OCI-M2 (cell line): ENCODE data around the gene CBY2.
"Not testable (repeated sequence)": the region's sequence is repeated elsewhere in the genome, so short reads cannot be mapped to it uniquely, and the experiment has no call there.

Source experiments
- DNase-seq: peaks from one replicate; lab custom pipeline; 2025; ENCODE audit not compliant: unreplicated experiment; lab: John Stamatoyannopoulos, UW

Gene CBY2

DNA sequence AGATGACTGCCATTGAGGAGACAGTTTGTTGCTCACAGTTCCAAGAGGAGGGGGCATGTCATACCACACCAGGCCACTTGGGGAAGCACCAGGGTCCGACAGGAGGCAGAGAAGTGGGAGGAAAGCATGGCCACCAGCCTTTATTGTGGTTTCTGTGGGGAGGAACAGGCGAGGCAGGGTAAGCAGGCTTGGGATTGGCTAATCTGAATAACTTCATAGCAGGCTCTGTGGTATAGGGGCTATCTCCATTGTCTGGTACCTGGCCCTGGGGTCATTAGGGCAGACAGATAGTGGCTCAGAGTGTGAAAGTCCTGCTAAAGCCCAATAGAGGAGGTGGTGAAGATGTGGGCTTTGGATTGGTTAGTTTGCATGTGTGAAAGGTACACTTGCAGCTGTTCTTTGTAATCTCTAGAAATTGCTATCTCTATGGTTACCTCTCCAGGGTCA, 35.5 kb downstream of the CBY2 start:
- no peak for DNase-seq

DNA sequence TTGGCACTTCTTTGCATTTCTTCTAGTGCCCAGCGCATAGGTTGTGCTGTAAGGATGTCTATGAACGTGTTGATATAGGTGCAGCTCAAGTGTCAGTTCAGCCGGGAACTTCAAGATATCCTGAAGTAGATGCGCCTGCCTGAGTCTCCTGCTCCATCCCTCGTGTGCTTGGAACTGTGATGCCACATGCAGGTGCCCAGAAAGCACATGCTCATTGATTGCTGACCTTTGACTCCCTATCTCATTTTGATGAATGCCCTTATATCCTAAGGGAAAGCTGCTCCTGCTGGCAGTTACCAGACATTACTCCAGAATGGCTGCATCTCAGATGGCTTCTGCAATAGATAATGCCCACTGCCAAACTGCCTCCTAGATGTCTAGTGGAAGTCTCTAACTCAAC, 40.9 kb downstream of the CBY2 start:
- DNase-seq, result no peak

DNA sequence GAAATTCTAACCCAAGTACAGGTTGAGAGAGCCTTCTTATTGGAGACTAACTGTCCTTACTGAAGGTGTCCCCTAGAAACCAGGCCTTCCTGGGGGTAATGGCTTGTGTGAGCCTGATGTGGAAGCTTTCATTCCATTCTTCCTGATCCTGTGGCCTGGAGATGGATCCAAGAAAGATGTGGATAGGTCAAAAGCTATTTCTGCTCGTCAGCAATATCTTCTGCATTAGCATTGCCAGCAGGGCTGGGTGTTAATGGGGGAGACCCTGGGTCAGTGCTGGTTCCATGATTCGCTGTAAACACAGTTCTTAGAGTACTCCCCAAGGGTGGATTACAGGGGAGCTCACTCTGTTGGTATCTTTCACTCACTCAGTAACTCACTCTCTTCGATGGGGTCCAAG, 42.9 kb downstream of the CBY2 start:
- DNase-seq, result no peak

DNA sequence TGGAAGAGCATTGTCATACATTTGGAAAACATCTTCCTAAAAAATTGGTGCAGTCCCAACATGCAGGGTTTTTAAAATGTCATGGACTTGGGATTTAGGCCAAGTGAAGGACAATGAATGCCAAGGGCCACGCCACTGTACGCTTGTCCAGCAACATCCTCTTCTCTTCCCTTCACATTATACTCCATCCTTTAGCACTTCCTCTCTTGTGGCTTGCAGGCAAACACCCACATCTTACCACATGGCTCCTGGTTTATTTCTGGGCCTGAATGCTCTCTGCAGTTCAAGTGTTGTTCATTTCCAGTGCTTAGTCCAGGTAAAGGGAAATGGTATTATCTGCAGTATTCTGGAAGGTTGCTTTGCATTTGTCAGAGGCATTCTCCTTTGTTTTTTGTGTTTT, 45.0 kb downstream of the CBY2 start:
- DNase-seq, result no peak

DNA sequence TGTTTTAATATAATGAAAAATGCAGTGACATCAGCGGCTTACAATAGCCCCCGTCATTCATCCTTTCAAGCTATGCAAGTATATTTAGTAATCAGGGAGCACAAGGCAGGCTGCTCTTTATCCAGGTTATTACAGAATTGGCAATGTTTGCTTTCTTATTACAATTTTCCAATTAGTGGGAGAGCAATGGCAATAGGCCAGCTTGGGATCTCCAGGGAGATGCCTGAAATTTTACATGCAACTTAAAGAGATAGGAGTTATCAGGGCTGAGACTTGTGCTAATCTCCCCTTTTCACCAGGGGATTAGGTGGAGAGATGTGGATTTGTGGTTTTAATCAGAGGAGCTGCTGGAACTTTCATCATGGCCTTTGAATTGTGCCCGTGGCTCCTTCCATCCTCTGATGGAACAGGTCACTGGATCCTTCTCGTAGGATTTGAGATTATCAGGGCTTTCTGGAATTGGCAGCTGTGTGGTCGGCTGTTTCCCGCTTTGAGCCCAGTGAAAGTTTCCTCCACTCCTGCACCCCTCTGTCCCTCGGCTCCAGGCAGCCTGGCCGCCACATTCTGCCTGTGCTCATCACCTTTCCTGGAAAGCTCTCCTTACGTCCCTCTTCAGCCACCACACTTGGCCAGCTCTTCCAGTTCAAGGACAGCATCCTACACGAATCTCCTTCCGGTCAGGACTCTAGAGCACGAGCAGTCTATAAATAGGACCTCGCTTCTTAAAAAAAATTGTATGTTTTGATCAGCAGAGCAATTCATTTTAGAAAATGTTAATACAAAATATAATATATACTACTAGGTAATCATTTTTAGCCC, 47.0 kb downstream of the CBY2 start:
- no peak for DNase-seq

DNA sequence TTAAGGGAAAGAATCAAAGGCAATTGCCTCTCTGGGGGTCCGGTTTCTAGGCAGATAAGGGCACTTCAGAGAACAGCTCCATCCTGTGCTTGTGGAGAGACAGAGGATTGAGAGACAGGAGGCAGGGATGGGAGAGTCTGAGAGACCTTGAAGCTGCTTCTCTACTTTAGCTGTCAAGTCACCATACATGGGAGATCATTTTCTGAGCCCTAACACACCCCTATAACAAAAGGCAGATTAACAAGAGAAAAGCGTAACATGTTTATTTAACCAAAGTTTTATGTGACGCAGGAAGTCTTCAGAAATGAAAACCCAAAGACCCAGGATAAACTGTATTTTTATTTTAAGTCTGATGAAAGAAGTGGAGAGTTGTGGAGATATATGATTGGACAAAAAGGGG, 48.4 kb downstream of the CBY2 start:
- DNase-seq, result no peak

DNA sequence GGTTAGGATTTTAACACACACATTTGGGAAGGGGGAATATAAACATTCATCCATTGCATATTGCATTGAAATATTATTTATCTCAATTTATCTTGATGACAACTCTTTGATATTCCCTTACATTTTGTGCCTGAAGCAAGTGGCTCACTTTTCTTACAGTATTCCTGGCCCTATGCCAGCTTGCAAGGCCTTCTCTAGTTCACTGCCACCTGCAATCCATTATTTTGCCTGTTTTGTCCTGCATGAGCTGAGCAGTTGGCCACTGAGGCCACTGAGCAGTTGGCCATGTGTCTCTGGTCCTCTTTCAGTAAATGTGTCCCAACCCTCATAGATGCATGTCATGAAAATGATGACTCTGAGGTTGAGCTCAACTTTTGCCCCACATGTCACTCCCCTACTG, 49.8 kb downstream of the CBY2 start:
- no peak for DNase-seq

DNA sequence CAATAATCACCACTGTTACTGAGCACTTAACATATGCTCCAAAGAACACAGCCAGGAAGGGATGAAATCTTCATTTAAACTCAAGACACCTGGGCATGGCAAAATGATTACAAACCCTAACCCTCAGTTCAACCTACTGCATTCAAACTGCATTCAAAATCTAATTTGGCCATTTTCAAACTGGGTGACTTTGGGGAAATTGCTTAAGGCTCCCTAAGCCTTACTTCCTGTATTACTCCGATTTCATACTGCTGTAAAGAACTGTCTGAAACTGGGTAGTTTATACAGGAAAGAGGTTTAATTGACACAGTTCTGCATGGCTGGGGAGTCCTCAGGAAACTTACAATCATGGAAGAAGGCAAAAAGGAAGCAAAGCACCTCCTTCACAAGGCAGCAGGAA, 50.4 kb downstream of the CBY2 start:
- DNase-seq, result no peak

DNA sequence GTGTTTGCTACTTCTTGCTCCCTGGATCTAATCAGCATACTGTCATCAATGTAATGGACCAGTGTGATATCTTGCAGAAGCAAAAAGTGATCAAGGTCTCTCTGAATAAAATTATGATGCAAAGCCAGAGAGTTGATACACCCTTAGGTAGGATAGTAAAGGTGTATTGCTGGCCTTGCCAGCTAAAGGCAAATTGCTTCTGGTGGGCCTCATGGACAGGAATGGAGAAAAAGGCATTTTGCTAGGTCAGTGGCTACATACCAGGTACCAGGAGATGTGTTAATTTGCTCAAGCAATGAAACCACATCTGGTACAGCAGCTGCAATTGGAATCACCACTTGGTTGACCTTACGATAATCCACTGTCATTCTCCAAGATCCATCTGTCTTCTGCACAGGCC, 54.4 kb downstream of the CBY2 start:
- DNase-seq, result not testable (repeated sequence)

DNA sequence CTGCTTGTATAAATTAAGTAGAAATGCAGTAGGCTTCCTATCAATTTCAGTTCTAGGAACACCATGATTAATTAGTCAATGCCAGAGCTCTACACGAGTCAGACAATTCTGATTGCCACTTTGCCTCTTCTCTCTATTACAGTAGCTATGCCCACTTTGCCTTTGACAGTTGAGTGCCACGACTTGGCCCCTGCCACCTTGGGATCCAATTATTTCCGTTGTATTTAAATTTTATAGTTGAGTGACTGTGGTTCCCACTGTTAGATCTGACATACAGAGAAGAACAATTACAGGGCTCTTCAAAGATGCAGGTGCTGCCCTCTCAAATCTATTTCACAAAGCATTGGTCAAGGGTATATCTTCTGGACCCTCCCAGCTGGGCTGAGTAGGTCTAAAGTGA, 55.5 kb downstream of the CBY2 start:
- DNase-seq, result not testable (repeated sequence)

DNA sequence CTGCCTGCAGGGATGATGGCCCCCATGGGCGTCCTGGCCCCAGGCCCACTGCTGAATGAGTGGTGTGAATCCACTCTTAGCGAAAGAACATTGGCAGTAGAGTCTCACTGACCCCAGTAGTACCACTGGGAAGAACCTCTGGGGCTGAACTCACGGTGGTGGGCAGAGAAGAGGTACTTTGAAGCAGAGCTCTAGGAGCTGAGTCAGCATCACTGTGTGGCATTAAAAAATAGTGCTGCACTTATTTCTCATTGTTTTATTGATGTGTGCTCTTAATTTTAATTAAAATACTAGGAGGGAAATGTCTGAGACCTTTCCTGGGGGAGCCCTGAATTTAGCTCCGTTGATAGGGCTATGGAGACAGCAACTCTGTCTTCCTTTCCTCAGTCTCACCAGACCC, 61.3 kb downstream of the CBY2 start:
- no peak for DNase-seq
